Fibroblast of pulmonary artery (primary cell): Measurements from ENCODE around the gene AMZ1.

ENCODE experiments used
- DNase-seq: peaks from one replicate; pipeline ENCODE4 v3.0.0-alpha.2; 2010; ENCODE audit warnings: low read depth
- H3K4me3 ChIP-seq: replicated peaks from 2 replicates; pipeline ENCODE4 v1.5.1; 2011; ENCODE audit warnings: low read depth, mild to moderate bottlenecking, control low read depth, low read length, moderate library complexity
- TF ChIP-seq, protein P1 (sequence below): IDR thresholded peaks from 2 replicates; pipeline ENCODE4 v1.5.1; 2011; ENCODE audit warnings: mild to moderate bottlenecking, control low read depth, low read length, inconsistent platforms; ENCODE audit errors: missing control alignments

The AMZ1 gene

DNA sequence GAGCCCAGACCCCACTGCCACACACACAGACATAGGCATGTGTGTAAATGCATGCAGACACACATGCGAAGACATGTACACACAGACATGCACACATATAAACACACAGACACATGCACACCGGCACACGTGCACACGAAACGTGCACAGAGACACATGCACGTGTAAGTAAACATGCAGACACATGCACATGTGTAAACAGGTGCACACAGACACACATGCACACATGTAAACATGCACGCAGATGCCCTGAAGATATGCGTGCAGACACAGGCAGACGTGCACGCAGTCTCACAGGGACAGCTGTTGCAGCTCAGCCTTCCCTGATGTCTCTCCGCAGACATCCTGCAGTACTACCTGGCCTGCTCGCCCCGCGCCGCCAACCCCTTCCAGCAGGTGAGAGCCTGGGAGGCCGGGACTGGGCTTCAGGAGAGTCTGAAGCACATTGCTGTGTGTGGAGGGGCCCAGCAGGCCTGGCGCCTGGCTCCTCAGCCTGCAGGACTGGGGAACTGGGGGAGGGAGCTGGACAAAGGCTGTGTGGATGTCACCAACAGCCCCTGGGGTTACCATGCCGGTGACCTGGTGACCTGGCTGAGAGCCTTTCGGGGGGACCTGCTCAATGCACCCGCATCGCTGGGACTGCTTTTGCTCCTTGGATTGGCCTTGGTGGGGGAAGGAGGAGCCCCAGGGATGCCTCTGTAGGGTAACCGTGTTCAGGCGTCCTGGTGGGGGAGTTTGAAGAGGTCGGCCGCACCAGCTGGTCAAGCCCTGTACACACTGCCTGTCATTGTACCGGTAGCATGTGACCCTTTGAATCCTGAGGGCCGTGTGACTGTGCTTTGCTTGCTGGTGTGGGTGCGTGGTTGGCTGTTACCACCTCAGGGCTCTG lies 35.9 kb upstream of the AMZ1 start:
- no peak overlapping the region for H3K4me3 ChIP-seq
- TF ChIP-seq, protein P1, sequence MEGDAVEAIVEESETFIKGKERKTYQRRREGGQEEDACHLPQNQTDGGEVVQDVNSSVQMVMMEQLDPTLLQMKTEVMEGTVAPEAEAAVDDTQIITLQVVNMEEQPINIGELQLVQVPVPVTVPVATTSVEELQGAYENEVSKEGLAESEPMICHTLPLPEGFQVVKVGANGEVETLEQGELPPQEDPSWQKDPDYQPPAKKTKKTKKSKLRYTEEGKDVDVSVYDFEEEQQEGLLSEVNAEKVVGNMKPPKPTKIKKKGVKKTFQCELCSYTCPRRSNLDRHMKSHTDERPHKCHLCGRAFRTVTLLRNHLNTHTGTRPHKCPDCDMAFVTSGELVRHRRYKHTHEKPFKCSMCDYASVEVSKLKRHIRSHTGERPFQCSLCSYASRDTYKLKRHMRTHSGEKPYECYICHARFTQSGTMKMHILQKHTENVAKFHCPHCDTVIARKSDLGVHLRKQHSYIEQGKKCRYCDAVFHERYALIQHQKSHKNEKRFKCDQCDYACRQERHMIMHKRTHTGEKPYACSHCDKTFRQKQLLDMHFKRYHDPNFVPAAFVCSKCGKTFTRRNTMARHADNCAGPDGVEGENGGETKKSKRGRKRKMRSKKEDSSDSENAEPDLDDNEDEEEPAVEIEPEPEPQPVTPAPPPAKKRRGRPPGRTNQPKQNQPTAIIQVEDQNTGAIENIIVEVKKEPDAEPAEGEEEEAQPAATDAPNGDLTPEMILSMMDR = no peak
- DNase-seq = no peak

DNA sequence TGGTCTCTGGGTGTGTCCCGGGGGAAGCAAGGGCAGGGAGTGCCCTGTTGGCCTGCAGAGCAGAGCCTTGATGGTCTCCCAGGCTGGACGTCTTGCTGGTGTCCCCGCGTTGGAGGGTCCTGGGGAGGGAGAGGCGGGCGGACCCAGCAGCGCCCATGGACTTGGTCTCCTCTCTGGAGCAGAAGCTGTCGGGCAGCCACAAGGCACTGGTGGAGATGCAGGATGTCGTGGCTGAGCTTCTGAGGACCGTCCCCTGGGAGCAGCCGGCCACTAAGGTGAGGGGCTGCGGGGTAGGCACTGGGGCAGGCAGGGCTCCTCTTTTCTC lies 35.3 kb upstream of the AMZ1 start:
- DNase-seq = no peak
- TF ChIP-seq, protein P1 = no peak
- no peak overlapping the region for H3K4me3 ChIP-seq

DNA sequence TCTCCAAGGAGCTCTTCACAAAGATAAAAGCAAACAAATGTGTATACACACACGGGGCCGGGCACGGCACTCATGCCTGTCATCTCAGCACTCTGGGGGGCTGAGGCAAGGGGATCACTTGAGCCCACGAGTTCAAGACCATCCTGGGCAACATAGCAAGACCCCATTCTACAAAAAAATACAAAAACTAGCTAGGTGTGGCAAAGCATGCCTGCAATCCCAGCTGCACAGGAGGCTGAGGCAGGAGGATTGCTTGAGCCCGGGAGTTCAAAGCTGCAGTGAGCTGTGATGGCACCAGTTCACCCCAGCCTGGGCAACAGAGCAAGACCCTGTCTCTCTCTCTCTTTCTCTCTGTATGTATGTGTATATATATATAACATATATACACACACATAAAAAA lies 33.9 kb upstream of the AMZ1 start:
- no peak for DNase-seq
- TF ChIP-seq, protein P1 = no peak

DNA sequence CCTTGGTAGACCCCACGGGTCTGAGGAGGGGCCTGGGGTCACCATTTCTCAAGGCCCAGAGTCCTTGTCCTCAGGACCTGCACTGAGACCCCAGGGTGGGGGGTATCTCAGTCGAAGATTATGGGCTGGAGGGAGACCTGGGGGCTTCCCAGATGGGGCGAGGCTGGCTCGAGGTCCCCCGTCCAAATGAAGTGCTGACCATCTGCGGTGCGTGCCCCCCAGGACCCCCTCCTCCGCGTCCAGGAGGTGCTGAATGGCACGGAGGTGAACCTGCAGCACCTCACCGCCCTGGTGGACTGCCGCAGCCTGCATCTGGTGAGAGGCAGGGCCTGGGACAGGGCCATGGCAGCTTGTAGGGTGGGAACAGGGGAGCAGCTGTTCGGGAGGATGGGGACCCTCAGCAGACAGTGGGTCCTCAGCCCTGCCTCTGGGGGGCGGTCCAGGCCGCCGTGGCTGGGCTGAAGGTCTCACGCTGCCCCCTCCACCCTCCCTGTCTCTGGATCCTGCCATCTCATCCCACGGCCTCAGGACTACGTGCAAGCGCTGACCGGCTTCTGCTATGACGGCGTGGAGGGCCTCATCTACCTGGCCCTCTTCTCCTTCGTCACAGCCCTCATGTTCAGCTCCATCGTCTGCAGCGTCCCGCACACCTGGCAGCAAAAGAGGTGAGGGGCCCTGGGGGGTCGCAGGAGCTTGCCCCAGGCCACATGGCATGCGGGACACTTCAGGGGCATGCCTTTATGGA lies 32.0 kb upstream of the AMZ1 start:
- TF ChIP-seq, protein P1 = no peak
- no peak overlapping the region for H3K4me3 ChIP-seq
- no peak for DNase-seq

More for the DNA sequence above, 33.9 kb upstream of the AMZ1 start:
- H3K4me3 ChIP-seq = no peak overlapping the region

DNA sequence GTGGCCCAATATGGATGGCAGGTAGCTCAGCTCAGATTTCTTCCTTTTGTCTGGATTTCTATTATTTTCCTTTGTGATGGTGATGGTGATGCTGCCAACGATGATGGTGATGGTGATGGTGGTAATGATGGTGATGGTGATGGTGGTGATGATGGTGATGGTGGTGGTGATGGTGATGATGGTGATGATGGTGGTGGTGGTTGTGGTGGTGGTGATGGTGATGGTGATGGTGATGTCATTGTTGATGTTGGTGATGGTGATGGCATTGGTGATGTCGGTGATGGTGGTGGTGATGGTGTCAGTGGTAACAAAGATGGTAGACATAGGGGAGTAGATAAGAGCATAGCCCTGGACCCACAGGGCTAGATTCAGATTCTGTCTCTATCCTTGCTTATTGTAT lies 30.8 kb upstream of the AMZ1 start:
- H3K4me3 ChIP-seq = no peak overlapping the region
- TF ChIP-seq, protein P1 = no peak
- DNase-seq = no peak

DNA sequence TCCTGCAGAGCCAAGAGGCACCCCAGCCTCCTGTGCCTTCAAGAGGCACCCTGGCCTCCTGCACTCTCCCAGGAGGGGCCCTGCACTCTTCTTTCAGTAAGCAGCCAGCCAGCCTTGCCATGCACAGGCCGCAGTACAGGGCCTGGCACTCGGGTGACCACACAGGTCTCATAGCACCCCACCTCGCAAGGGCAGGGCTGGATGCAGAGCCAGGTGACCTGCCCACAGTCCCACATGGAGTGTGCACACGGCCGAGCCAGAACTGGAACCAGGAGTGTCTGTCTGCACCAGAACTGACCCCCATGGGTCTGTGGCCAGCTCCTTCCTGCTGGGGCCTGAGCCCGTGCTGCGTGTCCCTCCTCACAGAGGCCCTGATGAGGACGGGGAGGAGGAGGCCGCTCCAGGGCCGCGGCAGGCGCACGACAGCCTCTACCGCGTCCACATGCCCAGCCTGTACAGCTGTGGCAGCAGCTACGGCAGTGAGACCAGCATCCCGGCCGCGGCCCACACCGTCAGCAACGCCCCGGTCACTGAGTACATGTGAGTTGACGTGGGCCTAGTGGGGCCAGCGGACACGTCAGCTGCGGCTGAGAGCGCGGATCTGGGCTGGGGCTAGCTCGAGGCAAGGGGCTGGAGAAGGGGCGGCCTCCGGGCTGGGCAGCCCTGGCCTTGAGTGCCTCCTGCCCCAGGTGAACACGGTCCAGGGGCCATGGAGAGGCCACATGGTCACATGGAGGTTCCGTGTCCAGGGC lies 29.9 kb upstream of the AMZ1 start:
- no peak overlapping the region for H3K4me3 ChIP-seq
- TF ChIP-seq, protein P1 = no peak
- DNase-seq = no peak
